LNCAP (cell line): ENCODE data around the gene MTHFR.

Experiments
- CTCF ChIP-seq: fragments of 450-650 bp; IDR thresholded peaks from 2 replicates; pipeline ENCODE4 v1.5.1; 2017; ENCODE audit warnings: mild to moderate bottlenecking

Gene MTHFR

GRCh38 chr1:11797525-11798216 is 8.1 kb downstream of the MTHFR start:
- no peak for TF ChIP-seq CTCF

- TF ChIP-seq CTCF = no peak
These were observed 9.5 kb downstream of the MTHFR start for GRCh38 chr1:11796036-11796828.

GRCh38 chr1:11795238-11795890 is 10.4 kb downstream of the MTHFR start:
- no peak for TF ChIP-seq CTCF

GRCh38 chr1:11794446-11795237 is 11.1 kb downstream of the MTHFR start:
- no peak for TF ChIP-seq CTCF

GRCh38 chr1:11793819-11794218 is 11.9 kb downstream of the MTHFR start:
- no peak for TF ChIP-seq CTCF

- TF ChIP-seq CTCF = no peak
These were observed 13.7 kb downstream of the MTHFR start for GRCh38 chr1:11792106-11792505.
